GM12873 (cell line): ENCODE measurements around the gene FKBP6.

Experiments
- CTCF ChIP-seq: IDR thresholded peaks from 2 replicates; pipeline ENCODE4 v1.5.1; 2012; ENCODE audit warnings: low read depth, mild to moderate bottlenecking, moderate library complexity, low read length, control low read depth; ENCODE audit not compliant: insufficient read depth; ENCODE audit errors: missing control alignments

Gene FKBP6

GRCh38 chr7:73382934-73383503, 55.1 kb downstream of the FKBP6 start:
- TF ChIP-seq CTCF = no peak

- TF ChIP-seq CTCF = no peak
Measured at GRCh38 chr7:73387221-73387828, 59.4 kb downstream of the FKBP6 start.

GRCh38 chr7:73387908-73388414, 60.0 kb downstream of the FKBP6 start:
- TF ChIP-seq CTCF = no peak

GRCh38 chr7:73391396-73391795, 63.4 kb downstream of the FKBP6 start:
- no peak for TF ChIP-seq CTCF

- no peak for TF ChIP-seq CTCF
Measured at GRCh38 chr7:73394422-73394821, 66.5 kb downstream of the FKBP6 start.

DNA sequence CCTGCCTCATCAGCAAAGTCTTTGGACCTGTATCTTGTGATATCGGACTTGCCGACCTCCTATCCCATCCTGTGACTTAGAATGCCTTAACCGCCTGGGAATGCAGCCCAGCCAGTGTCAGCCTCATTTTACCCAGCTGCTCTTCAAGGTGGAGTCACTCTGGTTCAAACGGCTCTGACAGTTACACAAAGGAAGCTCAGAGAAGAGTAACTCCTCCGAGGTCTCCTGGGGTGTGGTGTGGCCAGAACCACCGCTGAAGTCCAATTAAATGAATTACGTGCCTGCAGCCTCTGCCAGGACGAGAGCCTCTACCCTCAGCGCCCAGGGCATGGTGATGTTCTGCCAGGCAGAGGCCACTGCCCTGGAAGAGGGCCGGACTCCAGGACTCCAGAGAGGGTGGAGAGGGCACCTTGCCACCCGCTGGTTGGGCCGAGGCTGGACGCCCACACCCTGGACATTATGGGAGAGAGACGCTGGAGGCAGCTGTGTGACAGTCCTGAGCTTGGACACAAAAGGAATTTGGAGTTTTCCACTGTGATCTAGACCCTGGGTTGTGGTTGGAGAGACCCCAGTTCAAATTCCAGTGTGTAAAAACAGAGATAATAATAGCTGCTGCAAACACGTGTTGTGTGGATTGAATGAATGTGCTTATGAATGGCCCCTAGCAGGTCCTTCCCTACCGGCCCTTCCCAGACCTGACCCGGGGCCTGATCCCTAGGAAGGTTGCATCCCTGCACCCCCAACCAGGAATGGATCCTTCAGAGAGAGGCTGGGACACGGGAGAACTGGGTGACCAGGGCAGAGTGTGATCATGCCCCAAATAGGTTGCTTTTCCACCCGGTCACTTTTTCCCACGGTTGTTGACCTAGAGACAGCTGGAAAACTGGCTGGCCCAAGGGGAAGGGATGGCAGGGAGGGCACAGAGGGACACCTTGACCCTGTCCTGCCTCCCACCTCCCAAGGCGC, 67.9 kb downstream of the FKBP6 start:
- no peak for TF ChIP-seq CTCF
